GM18526 (cell line): ENCODE data around the gene THAP4.

Experiments used
- POLR2A ChIP-seq: IDR thresholded peaks from 3 replicates; pipeline ENCODE4 v1.6.1; 2011; ENCODE audit not compliant: insufficient read length; ENCODE audit errors: extremely low read depth

The THAP4 gene

GRCh38 chr2:241611062-241611461 lies 25.9 kb downstream of the THAP4 start:
- TF ChIP-seq POLR2A, result no peak

GRCh38 chr2:241609859-241610793 lies 26.8 kb downstream of the THAP4 start:
- TF ChIP-seq POLR2A, result peak; percentile 43

GRCh38 chr2:241608881-241609280 lies 28.1 kb downstream of the THAP4 start:
- TF ChIP-seq POLR2A, result no peak

GRCh38 chr2:241607162-241607885 lies 29.6 kb downstream of the THAP4 start:
- no peak for TF ChIP-seq POLR2A

DNA sequence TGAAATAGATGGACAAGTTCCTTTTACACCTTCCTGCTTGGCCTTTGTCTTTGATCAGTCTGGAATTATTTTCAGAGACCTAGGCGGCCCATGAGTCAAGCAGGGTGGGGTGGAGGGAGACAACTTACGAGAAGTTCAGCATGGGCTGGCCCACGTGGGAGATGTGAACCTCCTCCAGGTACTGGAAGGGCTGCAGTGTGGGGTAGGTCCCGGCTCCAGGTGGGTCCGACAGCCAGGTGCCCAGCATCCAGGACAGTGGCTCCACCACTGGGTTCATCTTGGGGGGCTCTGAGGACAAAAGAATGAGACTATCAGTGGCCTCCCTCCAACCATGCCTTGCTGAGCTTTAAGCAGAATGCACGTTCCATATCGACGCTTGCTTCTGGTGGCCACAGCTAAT lies 30.8 kb downstream of the THAP4 start:
- no peak for TF ChIP-seq POLR2A

DNA sequence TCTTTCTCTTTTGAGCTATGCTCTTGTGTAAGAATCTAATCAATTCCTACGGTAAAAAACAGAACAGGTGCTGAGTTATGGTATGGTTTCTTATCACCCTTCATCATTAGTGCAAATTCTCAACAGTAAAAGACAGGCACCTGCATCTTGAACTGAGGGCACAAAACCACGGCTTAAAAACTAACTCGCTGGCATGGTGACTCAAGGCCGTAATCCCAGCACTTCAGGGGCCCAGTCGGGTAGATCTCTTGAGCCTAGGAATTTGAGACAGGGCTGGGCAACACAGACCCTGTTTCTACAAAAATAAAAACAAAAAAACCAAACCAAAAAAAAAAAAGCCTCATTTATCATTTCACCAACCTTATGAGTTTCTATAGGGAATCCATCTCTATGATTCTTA lies 33.3 kb downstream of the THAP4 start:
- no peak for TF ChIP-seq POLR2A

DNA sequence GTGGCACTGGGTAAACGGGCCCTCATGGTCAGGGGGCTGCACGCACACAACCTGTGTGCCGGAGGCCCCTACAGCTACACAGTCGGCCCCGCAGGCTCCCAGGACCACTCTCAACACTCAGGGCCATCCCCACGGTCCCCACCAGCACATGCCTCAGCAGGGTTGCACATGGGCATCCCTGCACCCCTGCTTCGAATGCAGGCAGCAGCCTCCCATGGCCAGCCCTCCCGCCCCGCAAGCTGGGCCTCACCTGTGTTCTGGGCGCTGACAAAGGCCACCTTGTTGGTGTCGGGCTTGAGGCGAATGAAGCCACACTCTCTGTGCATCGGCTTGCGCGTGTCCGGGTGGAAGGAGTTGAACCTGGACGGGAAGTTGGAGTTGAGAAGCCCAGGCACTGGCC lies 34.2 kb downstream of the THAP4 start:
- TF ChIP-seq POLR2A, result no peak

GRCh38 chr2:241601841-241602240 lies 35.1 kb downstream of the THAP4 start:
- TF ChIP-seq POLR2A, result no peak

DNA sequence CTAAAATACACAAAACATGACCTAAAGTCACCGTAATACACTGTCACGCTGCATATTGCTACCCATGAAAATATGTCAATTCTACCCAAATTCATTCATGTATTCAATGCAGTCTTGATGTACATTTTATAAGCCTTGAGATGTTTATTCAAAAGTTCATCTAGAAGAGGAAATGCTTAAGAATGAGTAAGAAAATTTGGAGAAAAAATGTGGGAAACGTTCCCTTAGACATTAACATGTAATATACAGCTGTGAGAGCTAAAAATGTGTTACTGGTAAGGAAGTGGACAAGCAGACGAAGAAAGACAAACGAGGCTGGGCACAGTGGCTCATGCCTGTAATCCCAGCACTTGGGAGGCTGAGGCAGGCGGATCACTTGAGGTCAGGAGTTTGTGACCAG lies 37.3 kb downstream of the THAP4 start:
- no peak for TF ChIP-seq POLR2A

DNA sequence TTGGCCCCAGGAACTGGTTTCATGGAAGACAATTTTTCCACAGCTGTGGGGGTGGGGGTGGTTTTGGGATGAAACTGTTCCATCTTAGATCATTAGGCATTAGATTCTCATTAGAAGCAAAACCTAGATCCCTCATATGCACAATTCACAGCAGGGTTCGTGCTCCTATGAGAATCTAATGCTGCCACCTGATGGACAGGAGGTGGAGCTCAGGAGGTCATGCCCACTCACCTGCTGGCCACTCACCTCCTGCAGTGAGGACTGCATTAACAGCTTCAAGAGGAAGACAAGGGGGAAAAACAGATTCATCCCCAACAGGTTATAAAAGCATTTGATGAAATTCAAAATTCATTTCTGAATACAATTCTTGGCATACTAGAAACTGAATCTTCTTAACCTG lies 38.5 kb downstream of the THAP4 start:
- no peak for TF ChIP-seq POLR2A

- TF ChIP-seq POLR2A, result no peak
Observed at GRCh38 chr2:241598061-241598460, 38.9 kb downstream of the THAP4 start.

DNA sequence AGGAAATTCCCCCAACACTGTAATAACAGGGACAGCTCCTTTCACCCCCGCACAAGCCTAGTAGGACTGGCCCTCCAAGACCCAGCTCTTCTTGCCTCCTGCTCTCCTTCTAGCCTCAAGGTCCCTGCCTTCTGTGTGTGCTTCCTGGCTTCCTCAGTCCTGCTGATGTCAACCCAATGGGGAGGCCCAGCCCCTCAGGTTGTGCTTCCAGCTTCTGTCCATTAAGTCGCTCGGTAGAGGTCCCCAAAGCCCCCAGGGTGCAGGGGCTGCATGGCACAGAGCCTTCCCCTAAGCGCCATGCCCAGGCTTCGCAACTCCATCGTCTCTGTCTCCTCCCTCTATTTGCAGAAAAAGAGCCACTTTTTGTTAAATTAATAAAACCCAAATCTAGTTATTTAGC lies 39.4 kb downstream of the THAP4 start:
- no peak for TF ChIP-seq POLR2A

DNA sequence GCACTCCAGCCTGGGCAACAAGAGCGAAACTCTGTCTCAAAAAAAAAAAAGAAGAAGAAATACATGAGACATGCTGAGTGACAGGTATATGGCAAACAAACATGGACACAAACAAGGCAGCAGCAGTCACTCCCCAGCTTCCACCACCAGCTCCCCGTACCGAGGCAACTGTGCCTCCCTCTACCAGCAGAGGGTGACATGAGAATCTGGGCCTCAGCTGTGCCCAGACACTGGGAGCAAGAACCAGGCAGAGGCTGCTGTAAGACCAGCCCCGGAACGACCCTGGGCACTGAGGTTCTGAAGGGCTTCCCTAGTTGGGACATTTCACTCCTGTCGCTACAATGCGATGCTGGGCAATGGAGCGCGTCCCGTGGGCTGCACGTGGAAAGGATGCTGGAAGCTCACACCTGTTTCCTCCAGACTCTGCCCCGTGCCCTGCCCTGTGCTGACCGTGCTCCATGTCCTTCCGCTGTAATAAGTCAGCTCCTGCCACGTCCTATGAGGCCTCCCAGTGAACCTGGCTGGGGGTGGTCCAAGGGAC lies 41.3 kb downstream of the THAP4 start:
- TF ChIP-seq POLR2A, result no peak

DNA sequence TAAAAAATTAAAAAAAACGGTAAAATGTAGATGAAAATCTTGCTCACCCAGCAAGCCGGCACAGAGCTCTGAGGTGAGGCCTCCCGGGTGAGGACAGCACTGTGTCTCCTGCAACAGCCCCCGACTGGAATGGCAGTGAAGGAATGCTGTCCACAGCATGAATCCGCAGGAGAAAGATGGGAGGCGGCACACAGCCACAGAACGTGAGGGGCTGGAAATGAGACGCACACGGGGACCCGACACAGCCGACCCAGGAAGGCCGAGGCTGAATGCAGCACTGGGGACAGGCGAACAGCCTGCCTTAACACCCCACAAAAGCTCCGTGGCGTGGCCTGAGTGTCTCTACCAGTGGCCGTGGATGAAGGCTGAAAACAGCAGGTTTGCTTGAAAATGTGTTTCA lies 43.7 kb downstream of the THAP4 start:
- no peak for TF ChIP-seq POLR2A

DNA sequence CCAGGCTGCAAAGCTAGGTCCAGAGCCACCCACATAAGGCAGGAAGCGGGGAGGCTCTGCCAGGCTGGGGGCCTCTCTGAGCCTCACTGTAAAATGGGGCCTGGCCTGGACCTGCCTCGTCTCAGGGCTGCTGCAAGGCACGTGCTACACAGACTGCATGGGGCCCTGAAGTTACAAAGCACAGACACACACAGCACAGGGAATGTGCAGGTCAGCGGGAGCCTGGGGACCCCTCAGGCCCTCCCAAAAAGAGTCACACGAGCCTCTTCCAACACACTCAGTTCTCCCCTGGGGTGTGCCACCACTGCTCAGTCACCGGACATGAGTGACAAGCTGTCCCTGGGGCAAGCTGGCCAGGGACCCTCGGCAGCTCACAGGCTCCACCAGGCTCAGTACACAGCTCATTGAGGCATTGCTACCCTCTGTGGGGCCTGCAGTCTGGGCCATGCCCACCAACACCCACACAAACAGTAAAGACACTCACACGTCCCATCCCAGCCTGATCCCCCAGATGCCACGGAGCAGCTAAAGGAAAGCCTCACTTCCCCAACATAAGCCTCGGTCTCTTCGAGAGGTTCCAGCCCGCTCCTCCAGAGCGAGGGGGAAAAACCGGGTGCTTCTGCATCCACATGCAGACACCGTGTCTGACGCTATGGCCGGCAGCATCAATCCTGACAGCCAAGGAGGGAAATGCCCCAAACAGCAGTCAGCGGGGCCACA lies 44.7 kb downstream of the THAP4 start:
- TF ChIP-seq POLR2A, result no peak
